CD4-positive, alpha-beta T cell treated with Interleukin-17A for 4 hours (primary cell): ENCODE measurements around the gene PYM1.
"Not testable (repeated sequence)": the region's sequence is repeated elsewhere in the genome, so short reads cannot be mapped to it uniquely, and the experiment has no call there.

ENCODE experiments used
- DNase-seq: peaks from one replicate; pipeline ENCODE4 v3.0.0-alpha.2; 2020; ENCODE audit warnings: mixed read lengths

The PYM1 gene

GRCh38 chr12:55938826-55939501 is 11.3 kb upstream of the PYM1 start:
- no peak for DNase-seq

DNA sequence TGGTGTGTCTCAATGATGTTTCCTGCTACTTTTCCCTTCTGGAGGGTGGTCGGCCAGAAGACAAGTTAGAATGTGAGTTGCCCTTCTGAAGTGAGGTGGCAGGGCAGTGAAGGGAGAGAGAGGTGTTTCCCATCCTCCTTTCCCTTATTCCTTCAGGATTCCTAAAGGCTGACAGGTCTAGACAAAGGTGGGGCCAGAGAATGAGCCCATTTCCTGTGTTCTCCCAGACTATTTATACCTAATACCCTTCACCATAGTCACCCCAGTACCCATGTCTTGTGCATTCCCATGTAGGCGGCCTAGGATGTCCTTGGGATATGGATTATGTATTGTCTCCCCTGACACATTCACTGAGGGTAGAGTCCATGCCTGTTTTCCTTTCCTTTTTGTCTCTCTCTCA is 10.3 kb upstream of the PYM1 start:
- no peak for DNase-seq

- peak; percentile 55 for DNase-seq
These were observed 8.1 kb upstream of the PYM1 start for GRCh38 chr12:55935738-55936151.

- no peak for DNase-seq
These were observed 7.1 kb upstream of the PYM1 start for GRCh38 chr12:55934773-55935172.

DNA sequence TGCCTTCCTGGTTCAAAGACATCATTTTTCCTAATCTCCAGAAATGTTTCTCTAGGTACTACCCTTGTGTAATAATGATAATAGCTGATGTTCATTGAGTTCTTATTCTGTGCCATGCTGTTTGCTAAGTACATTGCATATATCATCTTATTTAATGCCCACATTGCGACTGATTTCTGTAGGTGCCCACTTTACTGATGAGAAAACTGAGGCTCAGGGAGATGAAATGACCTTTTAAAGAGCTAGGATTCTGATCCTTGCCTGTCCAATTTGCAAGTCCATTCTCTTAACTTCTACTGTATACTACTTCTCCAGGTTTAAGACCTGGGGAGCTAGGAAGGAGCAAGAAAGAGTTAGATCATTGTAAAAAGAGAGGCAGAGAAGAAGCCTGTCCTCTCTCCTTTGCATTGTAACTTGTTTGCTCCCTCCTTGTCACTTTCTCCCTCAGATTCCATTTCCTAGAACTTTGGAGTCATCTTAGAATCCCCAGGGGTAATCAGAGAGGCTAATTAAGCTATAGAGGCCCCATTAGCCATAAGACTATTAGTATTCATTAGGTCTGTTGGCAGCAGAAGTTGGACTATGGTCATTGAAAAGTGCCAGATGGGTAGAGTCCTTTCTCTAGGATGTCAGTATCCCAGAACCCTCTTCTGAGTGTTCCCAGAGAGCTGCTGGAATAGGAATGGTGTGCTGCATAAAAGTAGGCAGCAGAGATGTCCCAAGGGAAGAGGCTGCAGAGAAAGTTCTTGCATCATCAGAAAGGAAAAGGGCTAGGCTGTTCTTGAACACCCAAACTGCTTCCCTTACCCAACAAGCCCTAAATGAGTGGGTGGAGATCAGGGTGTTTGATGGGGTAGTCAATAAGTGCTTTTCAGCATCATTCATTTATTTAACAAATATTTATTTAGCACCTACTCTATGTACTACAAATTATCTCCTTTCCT is 6.4 kb upstream of the PYM1 start:
- no peak for DNase-seq

- peak; percentile 65 for DNase-seq
These were observed 5.6 kb upstream of the PYM1 start for GRCh38 chr12:55933169-55933798.

GRCh38 chr12:55932551-55932910 is 4.8 kb upstream of the PYM1 start:
- DNase-seq, result peak; percentile 64

DNA sequence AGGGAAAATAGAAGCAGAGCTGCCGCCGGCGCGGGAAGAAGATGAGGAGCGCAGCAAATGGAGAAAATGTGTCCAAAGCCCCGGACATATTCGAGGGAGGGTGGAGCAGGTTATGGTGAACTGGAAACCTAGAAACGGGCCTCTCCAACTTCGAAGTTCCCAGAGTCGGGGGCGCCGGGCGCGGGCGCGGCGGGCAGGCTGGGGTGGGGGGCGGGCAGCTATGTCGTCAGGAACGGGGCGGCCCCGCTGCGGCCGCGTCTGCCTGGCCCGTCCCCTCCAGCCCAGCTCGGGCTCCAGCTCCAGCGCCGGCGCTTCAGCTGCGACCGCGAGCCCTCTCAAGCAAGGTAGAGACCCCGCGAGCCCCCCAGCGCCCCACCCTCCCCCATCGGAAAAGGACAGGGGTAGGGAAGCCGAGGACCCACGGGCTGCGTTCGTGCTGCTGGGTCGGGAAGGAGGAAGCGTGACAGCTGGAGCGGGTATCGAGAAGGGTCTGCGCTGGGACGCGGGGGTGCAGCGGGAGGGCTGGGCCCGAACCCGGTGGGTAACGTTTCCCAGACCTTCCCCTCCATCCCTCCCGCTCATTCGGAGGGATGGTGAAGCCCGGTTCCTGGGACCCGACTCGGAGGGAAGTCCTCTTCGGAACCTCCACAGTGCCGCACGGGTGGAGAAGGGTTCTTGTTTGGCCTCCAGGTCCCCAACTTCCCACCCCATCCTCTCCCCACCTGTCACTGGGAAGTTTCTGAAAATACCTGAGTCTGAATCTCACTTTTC is 4.3 kb upstream of the PYM1 start:
- DNase-seq, result peak; percentile 67

- peak; percentile 15 for DNase-seq
These were observed 3.7 kb upstream of the PYM1 start for GRCh38 chr12:55931317-55931779.

DNA sequence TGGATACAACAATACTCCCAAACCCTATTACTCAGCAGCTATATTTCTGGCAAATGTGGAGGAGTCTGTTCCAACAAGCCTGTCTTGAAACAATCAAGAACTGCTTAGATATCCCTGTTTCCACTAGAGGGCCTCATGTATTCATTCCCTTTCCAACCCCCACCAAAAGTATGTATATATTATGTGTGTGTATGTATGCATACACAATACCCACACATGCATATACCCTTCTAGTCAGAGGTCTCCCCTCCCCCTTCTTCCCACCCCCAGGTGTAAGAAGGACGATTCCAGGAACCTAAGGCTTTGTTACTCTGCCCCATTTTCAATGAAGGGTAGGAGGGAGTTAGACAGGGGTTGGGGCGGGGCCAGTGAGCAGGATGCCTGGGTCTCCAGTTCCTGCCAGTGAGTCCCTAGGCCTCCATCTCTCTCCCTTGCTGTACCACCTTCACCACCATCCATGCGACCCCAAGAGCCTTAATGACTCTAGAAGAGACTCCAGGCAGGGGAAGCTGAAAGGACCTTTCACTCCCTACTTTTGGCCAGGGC is 3.1 kb upstream of the PYM1 start, which contains the start of gene DGKA:
DGKA (plus strand) TSS at position 392 of the 546 bp plus-strand sequence. CDS start 5,342 bp downstream, outside the sequence.
- peak; percentile 88 for DNase-seq

GRCh38 chr12:55929306-55929791 is 1.7 kb upstream of the PYM1 start:
- DNase-seq, result peak; percentile 92

GRCh38 chr12:55926738-55927587 is 731 bp downstream of the PYM1 start:
- peak; percentile 94 for DNase-seq

DNA sequence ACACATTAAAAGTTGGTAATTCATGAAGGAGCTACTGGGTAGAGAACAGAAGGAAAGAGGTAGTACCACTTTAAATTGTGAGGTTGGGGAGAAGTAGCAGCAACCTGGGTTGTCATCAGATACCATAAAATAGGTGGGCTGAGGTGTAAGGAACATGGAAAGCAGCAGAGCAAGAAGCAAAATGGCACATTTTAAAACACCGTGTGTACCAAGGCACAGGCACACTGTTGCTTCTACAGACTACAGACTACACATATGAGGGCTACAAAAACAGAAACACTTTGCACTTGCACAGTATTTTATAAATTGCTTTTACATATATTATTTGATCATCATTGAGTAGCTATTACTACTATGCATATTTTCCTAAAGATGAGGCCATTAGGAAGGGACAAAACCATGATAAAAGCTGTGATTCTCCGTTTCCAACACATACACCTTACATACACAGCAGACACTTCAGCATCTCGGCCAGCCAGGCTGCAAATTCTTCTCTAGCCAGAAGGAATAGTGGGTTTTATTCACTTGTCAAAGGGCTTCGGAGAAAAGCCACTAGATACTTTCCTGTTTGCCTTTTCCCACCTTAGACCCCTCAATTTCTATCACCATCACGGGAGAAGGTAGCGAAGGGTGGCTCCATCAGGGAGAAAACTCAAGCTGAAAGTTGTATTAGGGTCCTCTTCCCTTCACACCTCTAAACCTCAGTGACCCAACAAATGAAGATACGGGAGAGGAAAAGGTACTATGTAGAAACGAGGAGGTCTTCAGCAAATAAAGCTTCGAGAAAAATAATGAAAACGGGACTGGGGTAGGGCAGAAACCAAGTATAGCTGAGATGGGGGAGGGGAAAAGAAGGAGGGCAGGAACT is 1.6 kb downstream of the PYM1 start:
- peak; percentile 21 for DNase-seq

DNA sequence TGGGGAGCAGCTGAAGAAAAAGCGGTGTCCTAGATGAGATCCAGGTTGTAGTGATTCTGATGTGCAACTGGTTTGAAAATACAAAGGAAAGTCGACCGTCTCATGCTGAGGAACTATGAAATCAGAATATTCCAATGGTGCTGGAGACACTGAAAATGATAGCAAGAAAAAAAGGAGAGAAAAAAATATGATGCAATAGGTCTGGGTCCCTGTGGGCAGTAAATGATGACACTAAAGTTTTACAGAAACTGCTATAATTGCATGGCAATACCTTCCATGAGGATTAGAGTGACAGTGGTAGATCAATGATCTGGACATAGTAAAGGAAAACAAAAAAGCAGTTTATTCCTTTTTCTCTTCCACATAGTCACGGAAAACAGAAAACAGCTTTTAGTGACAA is 2.3 kb downstream of the PYM1 start:
- no peak for DNase-seq

- DNase-seq, result not testable (repeated sequence)
These were observed 4.0 kb downstream of the PYM1 start for GRCh38 chr12:55923648-55924047.

- no peak for DNase-seq
These were observed 5.6 kb downstream of the PYM1 start for GRCh38 chr12:55922126-55922525.

- not testable (repeated sequence) for DNase-seq
These were observed 8.7 kb downstream of the PYM1 start for GRCh38 chr12:55919032-55919431.

DNA sequence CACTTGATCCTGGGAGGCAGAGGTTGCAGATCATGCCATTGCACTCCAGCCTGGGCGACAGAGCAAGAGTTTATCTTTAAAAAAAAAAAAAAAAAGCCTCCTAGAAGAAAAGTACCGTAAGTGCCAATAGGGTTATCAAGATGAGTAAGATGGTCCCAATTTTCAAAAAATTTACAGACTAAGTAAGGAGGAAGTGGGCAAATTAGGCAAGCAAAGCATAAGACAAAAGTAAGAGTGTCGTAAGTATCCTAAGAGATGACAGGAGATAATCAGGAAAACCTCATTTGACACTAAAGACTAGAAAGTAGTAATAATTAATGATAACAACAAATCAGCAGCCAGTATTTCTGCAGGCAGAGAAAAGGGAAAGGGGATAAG is 12.2 kb downstream of the PYM1 start:
- DNase-seq, result no peak

DNA sequence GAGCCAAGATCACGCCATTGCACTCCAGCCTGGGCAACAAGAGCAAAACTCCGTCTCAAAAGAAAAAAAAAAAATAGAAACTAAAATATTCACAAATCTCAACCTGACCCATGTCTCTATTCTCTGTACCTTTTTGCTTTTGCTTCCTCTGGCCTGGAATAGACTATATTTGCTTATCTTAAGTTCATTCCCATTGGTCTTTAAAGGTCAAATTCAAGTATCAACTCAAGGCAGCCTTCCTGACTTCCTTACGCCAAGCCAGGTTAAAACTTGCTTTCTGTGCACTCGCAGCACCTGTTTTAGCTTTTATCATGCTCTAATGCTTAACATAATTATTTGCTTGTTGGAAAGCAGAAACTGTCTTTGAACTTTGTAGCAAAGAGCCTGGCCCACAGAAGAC is 14.8 kb downstream of the PYM1 start:
- DNase-seq, result no peak

DNA sequence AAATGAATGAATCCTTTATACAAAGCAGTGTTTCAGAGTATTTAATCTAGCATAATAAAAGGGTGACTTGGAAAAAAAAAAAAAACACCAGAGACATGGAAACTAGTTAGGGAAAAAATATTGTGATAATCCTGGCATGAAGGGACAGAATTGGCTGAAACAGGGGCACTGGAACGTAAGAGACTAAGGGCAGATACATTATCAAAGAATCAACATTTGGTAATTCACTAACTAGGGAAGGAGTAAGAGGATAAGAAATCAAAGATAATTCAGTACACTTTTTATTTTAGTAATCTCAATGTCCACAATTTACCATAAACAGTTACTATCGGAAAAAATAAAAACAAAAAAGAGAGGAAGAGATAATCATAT is 18.2 kb downstream of the PYM1 start:
- DNase-seq, result no peak
